GM19351 (cell line): Measurements from ENCODE around the gene ZIC1.

ENCODE experiments used
- ATAC-seq: cut with Tn5 transposase; IDR thresholded peaks from one replicate; pipeline ENCODE4 v1.9.1; 2021; ENCODE audit warnings: mild to moderate bottlenecking, moderate library complexity; ENCODE audit not compliant: unreplicated experiment

The ZIC1 gene

DNA sequence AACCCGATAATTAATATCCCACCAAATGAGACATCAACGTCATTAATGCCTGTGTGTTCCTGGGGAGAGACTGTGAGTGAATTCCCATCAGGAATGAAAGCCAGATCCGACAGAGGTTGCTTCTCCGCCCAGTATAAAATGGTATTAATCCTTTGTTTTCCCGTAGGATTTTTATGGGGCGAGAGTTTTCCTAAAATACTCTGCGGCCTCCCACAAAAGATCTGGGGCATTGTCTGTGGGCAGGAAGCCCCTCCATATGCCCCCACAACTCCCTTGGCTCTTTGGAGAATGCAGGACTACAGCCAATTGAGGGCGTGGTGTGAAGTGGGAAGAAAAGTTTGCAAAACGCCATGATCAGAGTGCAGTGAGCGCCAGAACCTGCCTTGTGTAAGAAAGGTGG, 29.5 kb upstream of the ZIC1 start:
- ATAC-seq: no peak

DNA sequence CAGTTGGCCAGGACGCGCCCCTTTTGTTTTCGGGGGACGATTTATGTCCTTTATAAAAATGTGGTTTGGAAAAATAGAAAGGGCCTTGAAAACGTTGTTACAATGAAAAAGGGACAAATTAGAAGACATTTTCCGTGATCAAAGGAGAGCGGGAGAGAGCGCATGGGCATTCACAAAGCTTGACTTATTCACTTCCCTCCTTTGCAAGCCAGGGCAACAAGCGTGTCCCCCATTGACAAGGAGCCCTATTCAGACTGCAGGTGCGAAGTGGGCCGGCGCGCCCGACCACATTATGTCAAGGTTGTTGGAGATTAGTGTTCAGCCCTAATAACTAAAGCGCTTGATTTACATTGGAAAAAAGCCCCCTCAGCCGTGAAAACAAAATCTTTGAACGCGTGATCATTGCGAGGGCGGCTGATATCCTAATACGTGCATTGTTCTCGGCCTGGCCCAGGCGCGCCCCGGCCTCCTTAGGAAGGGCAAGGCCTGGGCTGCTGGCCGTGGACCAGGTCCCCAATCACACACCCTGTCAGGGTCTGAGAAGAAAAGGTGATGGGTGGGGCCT, 28.7 kb upstream of the ZIC1 start:
- no peak for ATAC-seq

DNA sequence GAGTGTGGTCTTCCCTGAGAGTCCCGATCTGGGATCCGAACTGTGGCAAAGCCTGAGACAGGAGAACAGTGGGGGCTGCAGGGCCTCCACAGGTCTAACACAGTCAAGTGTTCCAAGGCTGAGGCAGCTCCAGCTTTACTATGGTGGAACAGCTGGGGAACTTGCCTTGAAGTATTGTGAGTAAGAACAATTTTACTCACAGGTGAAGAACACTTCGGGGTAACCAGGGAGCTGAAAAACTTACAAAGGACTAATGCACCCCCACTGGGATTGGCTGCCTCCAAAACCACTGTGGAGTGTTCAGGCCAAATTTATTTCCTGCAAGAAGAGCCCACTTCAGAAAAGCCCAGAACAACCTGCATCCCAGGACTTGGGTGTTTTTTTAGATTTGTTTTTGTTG, 28.2 kb upstream of the ZIC1 start:
- no peak for ATAC-seq

DNA sequence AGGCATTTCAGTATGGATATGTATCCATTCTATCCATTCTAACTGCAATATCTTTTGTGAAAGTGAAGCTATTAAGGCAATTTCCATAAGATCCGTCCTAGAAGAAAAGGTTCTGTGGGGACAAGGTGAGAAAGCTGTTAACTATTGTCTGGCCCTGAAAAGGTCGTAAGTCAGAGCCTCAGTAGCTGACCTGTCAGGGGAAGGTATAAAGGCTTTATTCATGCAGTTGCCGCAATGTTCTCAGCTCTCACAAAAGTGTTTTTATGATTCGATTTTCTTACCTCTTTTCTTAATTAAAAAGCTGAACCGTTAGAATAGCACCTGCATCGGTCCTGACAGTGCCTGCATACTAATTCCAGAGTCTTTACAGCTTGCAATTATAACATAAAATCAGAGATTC, 27.6 kb upstream of the ZIC1 start:
- no peak for ATAC-seq

DNA sequence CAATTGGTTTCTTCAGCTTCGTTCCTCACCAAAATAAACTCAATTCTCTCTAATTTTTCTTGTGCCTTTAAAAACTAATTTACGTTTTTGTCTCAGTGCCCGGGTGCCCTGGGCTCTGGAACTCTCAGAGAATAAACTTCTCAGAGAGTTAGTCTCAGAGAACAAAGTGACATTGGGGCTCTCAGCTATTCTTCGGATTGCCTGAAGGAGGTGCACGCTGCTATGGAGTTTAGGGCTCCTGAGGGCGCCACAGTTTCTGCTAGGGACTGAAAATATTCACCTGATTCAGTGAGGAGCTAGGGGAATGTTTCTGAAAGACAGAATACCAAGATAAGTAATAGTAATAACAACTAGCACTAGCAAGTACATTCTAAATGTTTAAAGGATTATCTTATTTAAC, 25.5 kb upstream of the ZIC1 start:
- ATAC-seq: peak; percentile 54

DNA sequence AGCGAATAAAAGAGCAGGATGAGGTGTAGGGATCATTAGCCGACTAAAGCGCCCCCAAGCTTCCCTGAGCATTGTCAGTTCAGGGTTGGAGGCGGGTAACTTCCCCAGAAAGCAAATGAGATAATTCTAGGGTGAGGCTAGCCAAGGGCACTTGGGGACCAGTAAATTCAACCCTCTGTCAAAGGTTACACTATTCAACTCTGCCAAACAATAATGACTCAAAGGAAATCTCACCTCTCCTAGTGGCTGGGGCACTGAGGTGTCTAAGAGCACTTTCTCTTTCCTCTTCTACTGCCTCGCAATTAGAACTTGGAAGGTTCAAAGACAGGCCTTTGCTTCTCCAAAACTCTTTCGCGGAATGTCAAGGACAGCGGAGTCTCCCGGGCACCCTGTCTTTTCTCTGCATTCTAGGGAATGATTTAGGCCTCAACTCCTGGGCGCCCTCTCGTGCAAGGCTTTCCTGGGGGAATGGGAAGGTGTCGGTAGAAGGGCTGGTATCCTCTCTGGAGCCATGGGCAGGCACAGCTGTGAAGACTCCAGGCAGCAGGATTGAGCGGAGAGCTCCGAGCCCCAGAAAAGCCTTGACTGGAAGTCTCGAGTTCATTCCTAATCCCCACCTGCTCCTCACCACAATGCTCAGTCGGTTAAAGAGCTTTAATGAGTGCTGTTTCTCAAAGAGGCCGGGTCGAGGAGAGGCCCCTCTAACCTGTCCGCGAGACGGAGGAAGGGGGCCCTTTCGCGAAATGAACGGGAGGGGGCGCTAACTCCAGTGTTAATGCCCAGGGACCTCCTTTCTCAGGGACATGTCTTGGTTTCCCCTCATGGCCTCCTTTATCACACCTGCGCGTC, 24.7 kb upstream of the ZIC1 start:
- ATAC-seq: no peak

DNA sequence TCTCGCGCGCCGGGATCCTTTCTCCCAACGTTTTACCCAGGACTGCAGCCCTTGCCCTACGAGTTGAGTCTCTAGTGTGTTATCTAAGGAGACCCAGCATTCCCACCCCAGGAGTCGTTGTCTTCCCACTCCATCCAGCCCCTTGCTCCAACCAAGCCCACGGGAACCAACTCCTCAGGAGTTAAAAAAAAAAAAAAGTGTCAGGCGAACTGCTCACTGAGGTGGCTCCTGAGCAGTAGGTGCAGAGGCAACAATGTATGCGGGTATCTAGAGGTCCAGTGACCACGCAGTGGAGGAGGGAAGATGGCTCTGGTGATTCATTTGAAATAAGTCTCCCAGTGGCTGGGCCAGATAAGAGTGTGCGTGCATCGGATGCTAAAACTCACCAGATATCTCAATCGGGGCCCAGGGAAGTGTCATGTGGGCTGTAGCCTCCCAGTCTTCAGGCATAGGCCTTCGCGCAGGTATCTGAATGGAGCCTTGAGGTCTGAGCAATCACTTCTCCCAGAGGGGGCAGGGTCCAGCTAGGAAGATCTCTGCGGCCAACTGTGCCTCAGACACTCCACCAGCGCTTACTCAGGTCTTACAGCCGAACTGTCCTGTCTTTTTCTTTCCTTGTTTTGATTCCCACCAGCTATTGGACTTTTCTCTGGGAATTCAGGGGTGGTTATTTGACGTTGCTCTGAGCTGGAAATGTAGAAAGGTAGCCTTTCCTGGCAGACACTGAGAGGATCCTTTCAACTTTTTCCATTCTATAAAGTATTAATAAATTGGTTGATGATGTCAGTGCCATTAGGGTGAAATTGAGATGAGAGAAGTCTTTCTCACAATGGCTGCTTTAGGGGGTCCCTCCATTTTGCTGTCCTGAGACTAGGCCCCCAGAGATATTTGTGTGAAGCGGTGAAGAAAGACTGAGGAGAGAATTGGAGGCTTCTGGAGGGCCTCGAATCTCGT, 23.8 kb upstream of the ZIC1 start:
- ATAC-seq: no peak

DNA sequence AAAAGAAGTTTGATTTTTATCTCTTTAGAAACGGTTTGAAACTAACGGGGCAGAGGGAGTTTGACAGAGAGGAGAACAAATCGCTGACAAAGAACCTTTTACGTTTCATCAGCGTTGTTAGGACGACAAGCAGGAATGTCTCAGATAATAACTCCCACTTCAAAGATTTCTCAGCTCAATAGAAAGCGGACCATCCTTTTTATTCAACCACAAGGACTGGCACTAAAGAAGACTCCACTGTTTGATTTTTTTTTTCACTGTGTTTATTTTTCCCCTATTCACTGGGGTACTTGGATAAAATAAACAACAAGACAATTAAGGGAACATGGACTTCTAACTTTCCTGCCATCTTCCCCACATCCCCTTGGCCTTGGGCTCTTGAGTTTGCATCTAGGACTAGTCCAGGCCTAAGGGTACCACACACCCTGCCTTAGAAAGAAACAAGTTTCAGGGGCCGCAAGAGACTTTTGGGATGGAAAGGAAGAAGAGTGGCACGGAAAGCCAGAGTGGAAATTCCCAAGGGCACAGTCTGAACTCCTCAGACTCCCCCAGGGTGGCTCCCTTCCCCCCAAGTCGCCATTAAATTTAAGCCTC, 21.8 kb upstream of the ZIC1 start:
- no peak for ATAC-seq

DNA sequence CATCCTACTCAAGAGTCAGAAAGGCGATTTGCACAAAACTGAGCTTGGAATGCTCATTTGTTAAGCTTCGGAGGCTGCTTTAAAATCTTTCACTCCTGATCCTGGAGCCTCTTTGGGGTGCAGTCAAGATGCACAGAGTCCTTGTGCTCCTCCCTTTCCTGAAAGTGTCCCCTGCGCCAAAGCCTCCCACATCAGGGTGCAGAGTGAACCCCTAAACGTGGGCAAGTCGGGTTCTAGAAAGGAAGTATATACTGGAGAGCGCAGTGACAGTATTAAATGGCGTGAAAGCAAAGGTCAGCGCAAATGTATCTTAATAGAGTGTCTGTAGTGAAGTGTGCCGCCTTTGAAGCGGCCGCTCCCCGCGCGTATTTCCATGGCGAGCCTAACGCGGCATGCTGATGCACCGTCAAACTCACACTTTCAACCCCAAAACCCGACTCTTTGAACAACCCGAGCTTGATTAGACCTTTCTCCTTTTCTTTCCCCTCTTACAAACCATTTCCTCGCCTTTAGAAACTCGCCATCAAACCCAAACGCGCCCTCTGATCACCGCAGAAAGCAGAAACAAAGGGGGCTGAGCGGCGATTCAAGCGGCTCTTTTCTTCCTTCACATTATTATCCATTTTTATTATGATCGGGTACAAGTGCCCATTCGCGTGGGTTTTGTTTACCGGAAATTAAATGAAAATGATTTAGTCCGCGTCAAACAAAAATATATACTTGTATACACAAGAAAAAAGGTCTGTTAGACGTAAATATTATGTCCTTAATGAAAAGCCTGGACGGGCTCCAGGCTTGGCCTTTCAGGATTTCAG, 21.1 kb upstream of the ZIC1 start:
- no peak for ATAC-seq

DNA sequence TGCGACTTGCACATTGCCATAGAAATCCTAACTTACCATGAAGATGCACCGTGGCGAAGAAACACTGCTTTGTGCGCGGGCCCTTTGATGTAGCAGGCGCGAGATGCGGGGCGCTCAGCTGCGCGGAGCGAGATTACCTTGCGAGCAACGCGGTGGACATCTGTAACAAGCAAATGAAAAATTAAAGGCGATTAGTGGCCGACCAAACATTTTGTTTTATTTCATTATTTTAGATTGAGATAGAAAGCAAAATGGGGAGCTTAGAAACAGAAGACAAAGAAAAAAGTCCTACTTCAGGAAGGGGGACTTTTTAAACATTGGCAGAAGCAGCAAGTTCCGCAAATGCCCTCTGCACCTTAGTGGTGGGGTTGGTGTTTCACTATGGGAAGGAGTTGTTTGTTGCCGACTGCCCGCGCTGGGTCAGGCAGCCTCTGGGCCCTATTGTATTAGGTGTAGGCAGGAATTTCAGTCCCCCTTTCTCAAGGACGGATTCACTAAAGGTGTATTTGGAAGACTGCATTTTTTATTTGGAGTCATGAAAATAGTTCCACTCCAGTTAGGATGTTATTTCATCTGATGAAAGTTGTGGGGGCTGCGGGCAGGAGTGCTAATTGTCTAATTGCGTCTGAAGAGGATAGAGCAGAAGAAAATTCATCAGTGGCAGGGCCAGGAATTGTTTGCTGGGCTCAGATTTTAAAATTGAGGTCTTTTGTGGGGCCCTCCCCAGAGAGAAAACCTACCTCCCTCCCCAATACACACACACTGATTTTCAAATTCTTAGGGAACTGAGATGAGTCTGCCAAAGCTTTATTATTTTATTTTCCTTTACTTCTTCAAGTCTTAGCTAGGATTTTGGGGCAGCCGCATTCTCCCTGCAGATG, 20.2 kb upstream of the ZIC1 start:
- no peak for ATAC-seq

DNA sequence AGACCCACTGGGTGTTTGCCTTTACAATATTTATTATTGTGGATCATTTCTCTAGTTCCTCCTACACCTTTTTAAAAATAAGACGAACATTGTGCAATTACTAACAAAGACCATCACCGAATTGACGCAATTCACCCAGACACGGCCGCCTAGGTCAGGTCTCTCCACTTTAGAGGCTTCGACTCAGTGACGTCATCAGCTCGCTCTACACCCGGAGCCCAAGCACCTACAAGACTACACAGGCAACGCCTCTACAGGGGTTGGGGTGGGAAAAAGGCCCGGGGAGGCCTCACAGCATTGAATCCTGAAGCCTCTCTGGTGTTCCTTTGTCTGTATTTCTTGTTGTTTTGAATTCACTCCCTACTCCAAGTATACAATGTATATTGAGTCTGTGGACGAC, 19.4 kb upstream of the ZIC1 start:
- ATAC-seq: no peak

DNA sequence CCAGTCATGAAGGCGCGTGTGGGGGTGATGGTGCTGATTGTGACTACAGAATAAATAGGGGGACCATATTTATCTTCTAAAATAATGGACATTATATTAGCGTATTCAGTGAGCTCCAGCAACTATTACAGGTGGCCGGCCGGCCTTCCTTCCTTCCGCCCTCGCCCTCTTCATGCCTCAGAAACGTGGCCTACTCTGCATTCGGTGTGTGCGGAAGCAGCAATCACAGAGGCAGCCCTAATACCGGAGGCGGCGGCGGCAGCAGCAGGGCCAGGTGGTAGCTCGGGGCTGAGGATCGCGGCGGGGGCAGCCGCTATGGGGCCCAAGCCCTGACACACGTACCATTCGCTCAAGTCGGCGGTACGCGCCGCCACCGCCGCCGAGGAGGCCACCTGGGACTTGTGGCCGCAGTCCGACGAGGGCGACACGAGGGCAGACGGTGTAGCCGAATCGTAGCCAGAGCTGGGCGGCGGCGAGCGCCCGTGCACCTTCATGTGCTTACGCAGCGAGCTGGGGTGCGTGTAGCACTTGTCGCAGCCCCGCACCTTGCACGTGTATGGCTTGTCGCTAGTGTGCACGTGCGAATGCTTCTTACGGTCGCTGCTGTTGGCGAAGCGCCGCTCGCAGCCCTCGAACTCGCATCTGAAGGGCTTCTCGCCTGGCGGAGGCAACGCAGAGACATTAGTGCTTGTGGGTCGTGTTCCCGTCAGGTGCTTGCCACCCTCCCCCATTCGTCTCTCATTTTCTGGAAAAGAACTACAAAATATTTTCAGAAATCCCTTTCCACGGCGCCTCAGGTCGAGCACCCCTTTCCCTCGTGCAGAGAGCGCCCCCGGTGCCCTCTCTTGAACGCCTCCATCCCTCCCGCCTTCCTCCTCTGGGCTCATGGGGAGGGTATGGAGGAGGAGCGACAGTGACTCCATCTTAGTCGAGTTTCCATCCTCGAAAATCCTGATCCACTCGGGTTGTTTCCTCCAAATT, 18.3 kb upstream of the ZIC1 start:
- ATAC-seq: no peak

DNA sequence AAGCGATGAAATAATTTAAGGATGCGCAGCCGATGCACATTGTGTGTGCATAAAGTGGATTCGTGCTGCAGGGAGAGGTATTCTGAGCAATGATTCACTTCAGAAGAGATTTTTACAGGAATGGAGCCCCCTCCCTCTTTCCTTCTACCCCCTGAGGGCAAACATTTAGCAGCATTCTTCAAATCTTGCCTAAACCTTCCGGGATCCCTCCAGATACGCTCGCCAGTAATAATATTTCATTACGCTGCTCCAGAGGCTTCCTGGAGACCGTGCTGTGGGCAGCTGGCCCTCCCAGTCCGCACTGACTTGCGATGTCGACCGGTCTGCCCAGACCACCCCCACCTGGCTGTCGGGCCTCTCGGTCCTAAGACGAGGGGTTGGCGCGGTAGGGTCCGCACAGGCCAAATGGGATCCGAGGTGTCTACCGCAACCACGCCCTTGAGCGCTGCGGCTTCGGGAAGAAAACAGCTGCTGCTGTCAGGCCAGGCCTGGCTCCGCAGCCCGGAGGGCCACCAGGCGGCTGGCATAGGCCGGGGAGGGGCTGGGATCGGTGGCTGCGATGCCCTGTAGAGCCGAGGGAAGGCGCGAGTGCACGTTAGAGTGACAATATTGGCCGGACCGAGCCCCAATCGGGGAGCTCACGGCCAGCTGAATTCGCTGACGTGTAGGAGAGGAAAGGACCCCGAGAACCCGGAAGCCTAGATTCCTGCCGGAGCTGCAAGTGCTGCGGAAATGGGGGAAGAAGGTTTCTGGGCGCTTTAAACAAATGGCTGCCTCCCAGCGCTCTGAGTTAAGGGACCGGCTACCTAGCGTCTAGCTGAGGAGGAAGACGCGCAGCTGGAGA, 17.2 kb upstream of the ZIC1 start:
- ATAC-seq: no peak

DNA sequence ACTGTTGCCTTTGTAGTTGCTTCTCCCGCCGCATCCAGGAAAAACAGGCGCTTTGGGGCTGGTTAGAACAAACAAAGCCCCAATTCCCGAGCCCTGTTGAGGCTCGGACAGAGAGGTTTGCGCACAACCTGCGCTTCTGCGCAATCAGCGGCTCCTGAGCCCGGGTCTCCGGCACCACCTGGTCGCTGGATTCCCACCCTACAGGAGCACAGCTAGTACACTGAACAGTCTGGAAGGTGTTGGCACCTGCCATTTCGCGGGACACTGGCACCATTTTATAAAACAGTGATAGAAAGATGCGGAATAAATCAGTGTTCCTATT, 16.6 kb upstream of the ZIC1 start:
- ATAC-seq: no peak

DNA sequence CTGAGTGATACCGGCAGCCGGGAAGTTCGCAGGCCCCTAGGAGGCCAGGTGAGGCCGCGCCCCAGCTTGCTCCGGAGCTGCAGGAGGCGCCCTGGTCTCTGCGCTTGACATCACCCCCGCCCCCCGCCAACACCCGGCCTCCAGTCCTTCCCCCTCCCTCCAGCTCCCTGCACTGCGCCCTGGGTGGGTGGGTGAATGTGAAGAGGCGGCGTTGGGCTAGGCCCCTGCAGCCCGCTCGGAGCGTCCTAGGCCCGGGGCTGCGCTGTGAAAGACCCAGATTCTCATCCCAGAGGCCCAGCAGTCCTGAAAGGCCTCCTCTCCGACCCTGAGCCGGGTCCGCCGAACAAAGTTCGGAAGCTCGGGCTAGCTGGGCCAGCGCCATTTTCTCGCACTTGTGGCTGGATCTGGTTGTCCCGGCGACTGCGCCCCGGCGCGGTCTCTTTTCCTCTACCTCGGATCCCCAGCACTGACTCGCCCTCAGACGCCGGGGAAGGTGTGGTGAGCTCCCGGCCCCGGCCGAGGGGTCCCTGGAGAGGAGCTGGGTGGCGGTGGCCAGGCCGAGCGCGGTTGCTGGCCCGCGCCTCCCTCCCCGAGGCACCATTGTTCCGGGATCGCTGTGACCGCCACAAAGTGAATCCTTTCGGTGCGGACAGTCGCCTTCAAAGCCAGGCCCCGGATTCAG, 15.8 kb upstream of the ZIC1 start:
- ATAC-seq: no peak

DNA sequence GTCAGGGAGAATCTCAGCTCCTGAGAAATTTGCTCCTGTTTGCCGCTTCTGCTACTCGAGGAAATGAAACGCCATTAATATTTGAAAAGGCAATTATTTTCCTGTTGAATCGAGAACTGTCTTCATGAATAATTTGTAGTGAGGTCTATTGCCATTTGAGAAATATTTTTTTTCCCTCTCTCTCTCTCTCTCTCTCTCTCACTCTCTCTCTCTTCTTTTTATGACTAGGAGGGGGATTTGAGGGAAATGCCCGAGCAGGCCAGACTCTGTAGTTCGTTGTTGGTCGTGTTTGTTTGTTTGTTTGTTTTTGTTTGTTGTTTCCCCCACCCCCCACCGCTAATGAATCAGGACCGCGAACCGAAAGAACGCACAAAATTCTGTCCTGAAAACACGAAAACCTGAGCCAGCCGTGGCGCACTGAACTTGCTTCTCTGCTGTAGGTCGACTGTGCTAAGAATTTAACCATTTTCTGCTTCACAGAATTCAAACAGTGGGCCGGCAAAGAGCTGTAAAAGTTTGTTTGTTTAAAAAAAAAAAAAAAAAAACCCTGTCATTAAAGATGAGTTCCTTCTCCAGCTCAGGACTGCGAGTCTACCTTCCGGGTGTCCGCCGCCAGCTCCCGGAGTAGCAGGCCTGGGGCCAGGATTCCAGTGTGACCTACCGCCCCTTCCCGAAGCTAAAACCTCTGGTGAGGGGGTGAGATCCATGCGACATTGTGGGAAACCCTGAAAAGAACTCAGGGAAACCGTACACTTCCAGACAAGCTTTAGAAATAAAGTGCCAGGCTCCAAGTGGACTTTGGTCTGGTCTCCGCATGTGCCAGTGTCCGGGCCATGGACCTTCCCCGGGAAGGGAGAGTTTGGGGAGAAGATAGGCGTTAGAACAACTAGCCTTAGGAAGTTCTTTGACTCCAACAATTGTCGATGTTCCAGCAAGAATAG, 15.0 kb upstream of the ZIC1 start:
- no peak for ATAC-seq
